PC-3 (cell line): Measurements from ENCODE around the gene SLCO2A1. TPM values are rescaled to one million over a fixed set of nuclear protein-coding genes. Genes with fewer than 3 reads are reported as not detected.

Source experiments
- ATAC-seq: fragments of 200-7000 bp; cut with Tn5 transposase; 2 replicates; pipeline ENCODE4 v1.9.1; 2020; ENCODE audit warnings: mild to moderate bottlenecking, moderate library complexity
- BruUV-seq: library from RNA; stranded (reverse); fragments of 400-500 nt; replicated peaks from 2 replicates; lab custom pipeline; 2021; lab: Mats Ljungman, UMichigan
- CTCF ChIA-PET: fragments of 300-600 bp; sonication (Branson Sonifier 250); formaldehyde crosslinking; loops from one replicate; lab custom pipeline; 2022; ENCODE audit warnings: antibody characterized with exemption; lab: Charles Lee
- POLR2A ChIA-PET: fragments of 300-600 bp; sonication (Branson Sonifier 250); formaldehyde crosslinking; loops from one replicate; lab custom pipeline; 2022; ENCODE audit warnings: antibody characterized with exemption; ENCODE audit not compliant: unreplicated experiment; lab: Charles Lee
- DNase-seq: peaks from one replicate; pipeline ENCODE4 v3.0.0-alpha.2; 2015
- H2AFZ ChIP-seq: fragments of 300-600 bp; sonication (generic); 2 replicates; pipeline ENCODE4 v1.6.0; 2016; ENCODE audit warnings: antibody characterized with exemption, low read length
- H3F3A ChIP-seq: fragments of 300-600 bp; sonication (generic); one replicate; pipeline ENCODE4 v1.6.0; 2017; ENCODE audit warnings: antibody characterized with exemption, low read length, control low read depth, mild to moderate bottlenecking; ENCODE audit not compliant: unreplicated experiment
- H3K27ac ChIP-seq: fragments of 300-600 bp; sonication (generic); 2 replicates; pipeline ENCODE4 v1.5.1; 2016; ENCODE audit warnings: mild to moderate bottlenecking, low read length
- H3K27me3 ChIP-seq: fragments of 300-600 bp; sonication (generic); 2 replicates; pipeline ENCODE4 v1.6.1; 2016; ENCODE audit warnings: low read length, mixed read lengths
- H3K36me3 ChIP-seq: fragments of 300-600 bp; sonication (generic); 2 replicates; pipeline ENCODE4 v1.6.1; 2016; ENCODE audit warnings: low read depth, mixed run types, low read length, mixed read lengths
- H3K4me1 ChIP-seq: fragments of 300-600 bp; sonication (generic); 2 replicates; pipeline ENCODE4 v1.5.1; 2016; ENCODE audit warnings: low read length; ENCODE audit not compliant: insufficient read depth
- H3K4me2 ChIP-seq: fragments of 300-600 bp; sonication (generic); 2 replicates; pipeline ENCODE4 v1.6.0; 2016; ENCODE audit warnings: low read length
- H3K4me3 ChIP-seq: fragments of 300-600 bp; sonication (generic); 2 replicates; pipeline ENCODE4 v1.5.1; 2016; ENCODE audit warnings: mild to moderate bottlenecking, low read length, mixed read lengths
- H3K79me2 ChIP-seq: fragments of 300-600 bp; sonication (generic); 2 replicates; pipeline ENCODE4 v1.6.1; 2017; ENCODE audit warnings: low read length, mixed read lengths
- H3K9ac ChIP-seq: fragments of 300-600 bp; sonication (generic); 2 replicates; pipeline ENCODE4 v1.6.0; 2016; ENCODE audit warnings: mild to moderate bottlenecking, low read length
- H3K9me2 ChIP-seq: fragments of 300-600 bp; sonication (generic); replicated peaks from 2 replicates; pipeline ENCODE4 v1.6.1; 2016; ENCODE audit warnings: mixed run types, low read length, mixed read lengths
- H3K9me3 ChIP-seq: fragments of 300-600 bp; sonication (generic); 2 replicates; pipeline ENCODE4 v1.6.1; 2016; ENCODE audit warnings: low read length, mixed read lengths
- H4K20me1 ChIP-seq: fragments of 300-600 bp; sonication (generic); 2 replicates; pipeline ENCODE4 v1.6.1; 2016; ENCODE audit warnings: low read length, mixed read lengths
- CTCF ChIP-seq: fragments of 300-600 bp; sonication (generic); conservative IDR thresholded peaks from 2 replicates; pipeline ENCODE4 v1.5.1; 2017; ENCODE audit warnings: antibody characterized with exemption, low read depth, mild to moderate bottlenecking, low read length
- EZH2 ChIP-seq: fragments of 300-600 bp; sonication (generic); IDR thresholded peaks from one replicate; pipeline ENCODE4 v1.6.1; 2017; ENCODE audit warnings: antibody characterized with exemption, mild to moderate bottlenecking, low read length; ENCODE audit not compliant: unreplicated experiment
- EZH2phosphoT487 ChIP-seq: fragments of 300-600 bp; sonication (generic); IDR thresholded peaks from 2 replicates; pipeline ENCODE4 v1.6.1; 2018; ENCODE audit warnings: mild to moderate bottlenecking, antibody characterized with exemption, low read length, borderline replicate concordance
- intact Hi-C: fragments of 100-400 bp; cut with micrococcal nuclease; formaldehyde crosslinking; loops from 2 replicates; pipeline ENCODE4 v1.9.0; 2023
- total RNA-seq: library from RNA; depleted of rRNA; stranded (reverse); fragments of >200 nt; gene quantifications from 2 replicates; pipeline ENCODE4 v1.2.3, GENCODE V29; 2014

Gene SLCO2A1
- total RNA-seq, 1 experiment from 2014 or later, result not detected

- no TSS peak for BruUV-seq
- no peak overlapping the region for H2AFZ ChIP-seq
- H3F3A ChIP-seq, result no peaks in the 10 kb centered on the region
- no peaks in the 10 kb centered on the region for H3K9me2 ChIP-seq
- no peaks in the 10 kb centered on the region for H3K27me3 ChIP-seq
- ChIA-PET POLR2A (no interaction called here), CTCF (no interaction called here)
- peak overlapping the region; percentile 63 for H3K27ac ChIP-seq
- DNase-seq (peak; percentile 90), ATAC-seq (peak; percentile 42)
- intact Hi-C loops, result no loop called here
- no peaks in the 10 kb centered on the region for H4K20me1 ChIP-seq
- H3K4me3 ChIP-seq, result no peak overlapping the region
- H3K9me3 ChIP-seq, result no peaks in the 10 kb centered on the region
- peak overlapping the region; percentile 53; the same call in 1 of the 2 replicates for H3K4me2 ChIP-seq
- peaks cover 22% of the 10 kb centered on the region for H3K4me1 ChIP-seq
- H3K36me3 ChIP-seq, result no peaks in the 10 kb centered on the region
- H3K79me2 ChIP-seq, result no peaks in the 10 kb centered on the region
- H3K9ac ChIP-seq, result no peak overlapping the region
- TF ChIP-seq EZH2phosphoT487 (no peak), CTCF (no peak), EZH2 (no peak)
Observed at GRCh38 chr3:134008630-134009156, 21.0 kb downstream of the SLCO2A1 start.

GRCh38 chr3:134007819-134008218 is 21.9 kb downstream of the SLCO2A1 start:
- CTCF ChIA-PET, result no interaction called here
- no peaks in the 10 kb centered on the region for H3K79me2 ChIP-seq
- TF ChIP-seq EZH2phosphoT487, result no peak
- no peak overlapping the region for H3K9ac ChIP-seq
- no peak for ATAC-seq
- H3K36me3 ChIP-seq, result no peaks in the 10 kb centered on the region
- H3K4me1 ChIP-seq, result peaks cover 22% of the 10 kb centered on the region
- BruUV-seq, result no TSS peak
- peak overlapping the region; percentile 63; the same call in 1 of the 2 replicates for H3K27ac ChIP-seq
- H3F3A ChIP-seq, result no peaks in the 10 kb centered on the region
- intact Hi-C loops, result no loop called here
- H4K20me1 ChIP-seq, result no peaks in the 10 kb centered on the region
- no peak overlapping the region for H3K4me3 ChIP-seq
- H3K9me3 ChIP-seq, result no peaks in the 10 kb centered on the region
- H3K9me2 ChIP-seq, result no peaks in the 10 kb centered on the region
- POLR2A ChIA-PET, result no interaction called here
- no peaks in the 10 kb centered on the region for H3K27me3 ChIP-seq
- H3K4me2 ChIP-seq, result no peak overlapping the region
- DNase-seq, result no peak
- no peak overlapping the region for H2AFZ ChIP-seq

- ChIA-PET POLR2A (no interaction called here), CTCF (interaction anchor here (0.6 kb wide), 1 partner anchor 369 kb away, joined by 3 read pairs; the partner anchor contains the start of gene AMOTL2)
Observed at GRCh38 chr3:134004841-134005240, 24.9 kb downstream of the SLCO2A1 start.

More at GRCh38 chr3:134004841-134005240, 24.9 kb downstream of the SLCO2A1 start:
- no peaks in the 10 kb centered on the region for H3K36me3 ChIP-seq
- no peak overlapping the region for H3K4me3 ChIP-seq
- H3K79me2 ChIP-seq, result no peaks in the 10 kb centered on the region
- H4K20me1 ChIP-seq, result no peaks in the 10 kb centered on the region
- H3K27ac ChIP-seq, result no peak overlapping the region
- ATAC-seq (no peak), DNase-seq (no peak)
- H2AFZ ChIP-seq, result no peak overlapping the region
- no peaks in the 10 kb centered on the region for H3K27me3 ChIP-seq
- no peak overlapping the region for H3K9ac ChIP-seq
- H3K9me2 ChIP-seq, result no peaks in the 10 kb centered on the region
- H3F3A ChIP-seq, result no peaks in the 10 kb centered on the region
- no peak for TF ChIP-seq CTCF
- no peak for TF ChIP-seq EZH2phosphoT487
- no peak for TF ChIP-seq EZH2
- H3K4me1 ChIP-seq, result peaks cover 19% of the 10 kb centered on the region
- intact Hi-C loops, result no loop called here
- no TSS peak for BruUV-seq
- H3K9me3 ChIP-seq, result no peaks in the 10 kb centered on the region
- no peak overlapping the region for H3K4me2 ChIP-seq
